IPS-18a (cell line): Measurements from ENCODE around the gene HOATZ.

Experiments
- H3K27ac ChIP-seq: one replicate; pipeline ENCODE4 v1.5.1; 2013; ENCODE audit warnings: low read length
- H3K27me3 ChIP-seq: one replicate; pipeline ENCODE4 v1.6.1; 2013; ENCODE audit warnings: mild to moderate bottlenecking, low read length; ENCODE audit not compliant: control insufficient read depth, insufficient read depth
- H3K36me3 ChIP-seq: one replicate; pipeline ENCODE4 v1.6.1; 2013; ENCODE audit warnings: low read depth, low read length; ENCODE audit not compliant: control insufficient read depth
- H3K4me1 ChIP-seq: one replicate; pipeline ENCODE4 v1.6.1; 2013; ENCODE audit warnings: low read depth, low read length; ENCODE audit not compliant: control insufficient read depth
- H3K4me3 ChIP-seq: one replicate; pipeline ENCODE4 v1.5.1; 2013; ENCODE audit warnings: low read length
- H3K9ac ChIP-seq: one replicate; pipeline ENCODE4 v1.6.1; 2013; ENCODE audit warnings: mild to moderate bottlenecking, low read length, moderate library complexity
- H3K9me3 ChIP-seq: one replicate; pipeline ENCODE4 v1.6.1; 2013; ENCODE audit warnings: low read depth, low read length; ENCODE audit not compliant: control insufficient read depth

The HOATZ gene

DNA sequence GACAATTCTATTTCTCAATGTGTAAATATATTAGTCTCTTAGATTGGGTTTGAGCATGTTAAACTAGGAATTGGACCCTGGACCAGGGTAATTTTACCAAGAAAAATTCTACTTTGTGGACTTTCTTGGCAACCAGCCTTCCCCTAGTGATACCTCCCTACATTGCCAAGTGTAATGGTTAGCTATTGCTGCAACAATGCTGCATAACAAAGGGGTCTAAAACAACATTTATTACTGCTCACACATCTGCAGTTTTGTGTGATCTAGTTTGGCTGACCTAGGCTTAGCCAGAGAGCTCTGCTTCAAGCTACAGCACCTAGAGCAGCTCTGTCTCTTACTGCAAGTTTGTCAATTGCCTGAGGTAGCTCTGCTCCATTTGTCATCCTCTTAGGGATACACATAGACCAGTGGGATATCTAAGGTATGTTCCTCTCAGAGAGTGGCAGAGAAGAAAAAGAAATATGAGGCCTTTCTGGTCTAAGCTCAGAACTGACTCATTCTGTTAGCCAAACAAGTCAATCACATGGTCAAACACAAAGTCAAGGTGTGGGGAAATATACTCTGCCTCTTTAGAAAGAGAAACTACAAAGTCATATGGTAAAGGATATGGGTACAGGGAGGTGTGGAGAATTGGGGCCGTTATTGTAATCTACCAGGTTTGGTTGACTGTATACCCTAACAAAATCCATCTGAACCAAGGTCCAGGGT is 24.0 kb downstream of the HOATZ start:
- H3K36me3 ChIP-seq = no peaks in the 10 kb centered on the region
- H3K4me1 ChIP-seq = peaks cover 21% of the 10 kb centered on the region
- H3K27me3 ChIP-seq = peaks cover 69% of the 10 kb centered on the region
- H3K27ac ChIP-seq = no peak overlapping the region
- H3K9me3 ChIP-seq = no peaks in the 10 kb centered on the region
- no peak overlapping the region for H3K9ac ChIP-seq
- H3K4me3 ChIP-seq = no peak overlapping the region

- Histone ChIP-seq H3K9ac (no peak overlapping the region), H3K4me1 (peaks cover 21% of the 10 kb centered on the region), H3K27ac (no peak overlapping the region), H3K36me3 (no peaks in the 10 kb centered on the region), H3K27me3 (peaks cover 71% of the 10 kb centered on the region), H3K4me3 (peak overlapping the region; percentile 60), H3K9me3 (no peaks in the 10 kb centered on the region)
Observed at GRCh38 chr11:111539426-111540113, 25.0 kb downstream of the HOATZ start.

DNA sequence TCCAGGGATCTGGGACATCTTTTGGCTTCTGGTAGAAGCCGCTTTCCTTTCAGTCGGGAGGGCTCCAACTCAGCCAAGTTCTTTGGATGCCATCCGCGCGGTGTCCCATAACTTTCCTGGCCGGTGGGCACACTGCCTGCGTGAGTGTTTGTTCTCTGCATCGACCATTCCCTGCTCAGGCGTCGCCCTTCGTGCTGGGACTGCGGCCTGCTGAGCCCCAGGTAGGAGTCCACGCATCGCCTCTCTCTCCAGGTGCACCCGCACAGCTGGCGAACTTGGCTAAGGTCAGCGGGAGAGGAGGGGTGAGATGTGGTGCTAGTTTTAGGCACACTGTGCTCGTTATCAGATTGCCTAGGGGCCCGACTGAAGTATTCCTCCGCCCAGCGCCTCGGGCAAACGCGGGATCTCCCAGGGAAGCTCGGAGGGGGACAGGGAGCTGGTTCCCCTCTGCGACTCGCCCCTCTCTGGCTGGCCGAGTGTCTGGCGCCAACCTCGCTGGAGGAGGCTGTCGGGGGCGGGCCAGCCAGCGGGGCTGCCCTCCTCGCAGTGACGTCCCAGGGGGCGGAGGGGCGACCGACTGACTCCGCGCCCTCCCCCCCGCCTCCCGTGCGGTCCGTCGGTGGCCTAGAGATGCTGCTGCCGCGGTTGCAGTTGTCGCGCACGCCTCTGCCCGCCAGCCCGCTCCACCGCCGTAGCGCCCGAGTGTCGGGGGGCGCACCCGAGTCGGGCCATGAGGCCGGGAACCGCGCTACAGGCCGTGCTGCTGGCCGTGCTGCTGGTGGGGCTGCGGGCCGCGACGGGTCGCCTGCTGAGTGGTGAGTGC is 25.7 kb downstream of the HOATZ start, which contains the start of gene LAYN:
LAYN (plus strand) TSS at position 607 of the 823 bp plus-strand sequence; CDS start at position 731, 124 bp downstream.
- peaks cover 21% of the 10 kb centered on the region for H3K4me1 ChIP-seq
- H3K9ac ChIP-seq = peak within 1 kb of the TSS; percentile 7
- H3K4me3 ChIP-seq = peak within 1 kb of the TSS; percentile 60
- peaks cover 71% of the 10 kb centered on the region for H3K27me3 ChIP-seq
- no peaks in the 10 kb centered on the region for H3K9me3 ChIP-seq
- no peak within 1 kb of the TSS for H3K27ac ChIP-seq
- H3K36me3 ChIP-seq = no peaks in the 10 kb centered on the region

DNA sequence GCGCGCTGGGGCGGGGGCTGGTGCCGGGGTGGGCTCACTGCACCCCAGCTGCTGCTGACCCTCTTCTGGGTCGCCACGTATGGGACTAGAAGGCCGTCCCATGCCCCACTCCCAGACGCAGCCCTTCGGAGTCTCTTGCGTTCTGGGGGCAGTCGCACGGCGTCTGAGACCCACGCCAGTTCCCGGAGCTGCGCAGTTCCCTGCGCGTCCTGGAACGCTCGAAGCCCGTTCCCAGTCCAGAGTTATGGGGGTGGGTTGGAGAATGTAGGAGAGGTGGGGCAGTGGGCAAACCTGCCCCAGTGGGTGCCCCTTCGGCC is 26.3 kb downstream of the HOATZ start:
- H3K27me3 ChIP-seq = peaks cover 71% of the 10 kb centered on the region
- no peaks in the 10 kb centered on the region for H3K36me3 ChIP-seq
- H3K9me3 ChIP-seq = no peaks in the 10 kb centered on the region
- peak overlapping the region; percentile 60 for H3K4me3 ChIP-seq
- H3K27ac ChIP-seq = no peak overlapping the region
- H3K4me1 ChIP-seq = peaks cover 21% of the 10 kb centered on the region
- H3K9ac ChIP-seq = peak overlapping the region; percentile 7

GRCh38 chr11:111541254-111542061 is 26.9 kb downstream of the HOATZ start:
- peak overlapping the region; percentile 7 for H3K9ac ChIP-seq
- H3K36me3 ChIP-seq = no peaks in the 10 kb centered on the region
- peaks cover 68% of the 10 kb centered on the region for H3K27me3 ChIP-seq
- H3K9me3 ChIP-seq = no peaks in the 10 kb centered on the region
- peaks cover 21% of the 10 kb centered on the region for H3K4me1 ChIP-seq
- H3K4me3 ChIP-seq = peak overlapping the region; percentile 60
- H3K27ac ChIP-seq = no peak overlapping the region

DNA sequence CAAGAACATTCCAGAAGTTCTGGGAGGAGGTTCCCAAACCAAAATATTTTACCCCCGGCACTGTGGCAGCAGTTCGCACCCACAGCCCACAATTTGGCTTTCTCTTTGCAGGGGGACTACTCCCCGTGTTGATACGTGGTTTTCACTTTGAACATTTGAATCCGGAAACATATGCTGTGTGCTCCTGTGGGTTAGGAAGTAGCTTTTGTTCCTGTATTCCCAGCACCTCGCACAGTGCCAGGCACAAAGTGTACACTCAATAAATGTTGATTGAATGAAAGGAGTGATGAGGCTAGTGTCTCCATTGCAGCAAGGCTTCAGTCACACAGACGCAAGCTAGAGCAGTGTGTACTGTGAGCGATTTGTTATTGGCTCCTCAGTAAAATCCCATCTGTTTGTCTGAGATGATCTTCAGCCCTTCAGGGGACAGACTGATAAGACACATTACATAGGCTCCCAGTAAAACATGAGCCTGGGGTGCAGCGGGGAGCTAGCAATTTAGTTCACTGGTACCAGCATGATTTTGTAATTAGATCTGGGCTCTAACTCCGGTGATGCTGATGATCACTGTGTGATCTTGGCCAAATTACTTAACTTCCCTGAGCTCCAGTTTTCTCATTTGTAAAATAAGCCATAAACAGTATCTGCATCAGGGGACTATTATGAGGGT is 28.2 kb downstream of the HOATZ start:
- peaks cover 61% of the 10 kb centered on the region for H3K27me3 ChIP-seq
- H3K4me3 ChIP-seq = no peak overlapping the region
- no peak overlapping the region for H3K9ac ChIP-seq

GRCh38 chr11:111548525-111548924 is 33.9 kb downstream of the HOATZ start:
- no peaks in the 10 kb centered on the region for H3K36me3 ChIP-seq
- H3K4me1 ChIP-seq = peaks cover 20% of the 10 kb centered on the region
- no peaks in the 10 kb centered on the region for H3K9me3 ChIP-seq
- peaks cover 3% of the 10 kb centered on the region for H3K27me3 ChIP-seq
- no peak overlapping the region for H3K27ac ChIP-seq
- no peak overlapping the region for H3K9ac ChIP-seq
- H3K4me3 ChIP-seq = no peak overlapping the region

More for the DNA sequence above, 28.2 kb downstream of the HOATZ start:
- Histone ChIP-seq H3K9me3 (no peaks in the 10 kb centered on the region), H3K4me1 (peaks cover 15% of the 10 kb centered on the region), H3K36me3 (no peaks in the 10 kb centered on the region), H3K27ac (no peak overlapping the region)

- Histone ChIP-seq H3K36me3 (no peaks in the 10 kb centered on the region), H3K27me3 (no peaks in the 10 kb centered on the region), H3K9ac (no peak overlapping the region), H3K4me1 (peaks cover 20% of the 10 kb centered on the region), H3K27ac (no peak overlapping the region), H3K4me3 (no peak overlapping the region), H3K9me3 (no peaks in the 10 kb centered on the region)
Observed at GRCh38 chr11:111549196-111549868, 34.8 kb downstream of the HOATZ start.

GRCh38 chr11:111549869-111550203 is 35.3 kb downstream of the HOATZ start:
- H3K9me3 ChIP-seq = no peaks in the 10 kb centered on the region
- no peak overlapping the region for H3K27ac ChIP-seq
- H3K27me3 ChIP-seq = no peaks in the 10 kb centered on the region
- H3K36me3 ChIP-seq = no peaks in the 10 kb centered on the region
- no peak overlapping the region for H3K9ac ChIP-seq
- H3K4me3 ChIP-seq = no peak overlapping the region
- H3K4me1 ChIP-seq = peaks cover 20% of the 10 kb centered on the region

- Histone ChIP-seq H3K27me3 (no peaks in the 10 kb centered on the region), H3K27ac (no peak overlapping the region), H3K36me3 (no peaks in the 10 kb centered on the region), H3K9ac (no peak overlapping the region), H3K9me3 (no peaks in the 10 kb centered on the region), H3K4me1 (peaks cover 20% of the 10 kb centered on the region), H3K4me3 (no peak overlapping the region)
Observed at GRCh38 chr11:111550258-111550657, 35.7 kb downstream of the HOATZ start.
